HG03457 (cell line): ENCODE results near the gene MED13L.
"Not testable (repeated sequence)": the region's sequence is repeated elsewhere in the genome, so short reads cannot be mapped to it uniquely, and the experiment has no call there.

Source experiments
- ATAC-seq: cut with Tn5 transposase; IDR thresholded peaks from one replicate; pipeline ENCODE4 v1.9.1; 2021; ENCODE audit warnings: moderate number of reproducible peaks; ENCODE audit not compliant: unreplicated experiment

Gene MED13L

GRCh38 chr12:116303929-116304328 lies 26.4 kb upstream of the MED13L start:
- no peak for ATAC-seq

GRCh38 chr12:116303066-116303465 lies 25.6 kb upstream of the MED13L start:
- no peak for ATAC-seq

- no peak for ATAC-seq
Measured at GRCh38 chr12:116302166-116303058, 24.9 kb upstream of the MED13L start.

- no peak for ATAC-seq
Measured at GRCh38 chr12:116301621-116302020, 24.1 kb upstream of the MED13L start.

GRCh38 chr12:116299665-116300328 lies 22.3 kb upstream of the MED13L start:
- no peak for ATAC-seq

- ATAC-seq = no peak
Measured at GRCh38 chr12:116299064-116299463, 21.6 kb upstream of the MED13L start.

- ATAC-seq = no peak
Measured at GRCh38 chr12:116298578-116298977, 21.1 kb upstream of the MED13L start.

- no peak for ATAC-seq
Measured at GRCh38 chr12:116297224-116297834, 19.8 kb upstream of the MED13L start.

GRCh38 chr12:116295327-116296263 lies 18.1 kb upstream of the MED13L start:
- ATAC-seq = no peak

- no peak for ATAC-seq
Measured at GRCh38 chr12:116294454-116295165, 17.1 kb upstream of the MED13L start.

- ATAC-seq = no peak
Measured at GRCh38 chr12:116293687-116294453, 16.4 kb upstream of the MED13L start.

GRCh38 chr12:116291218-116291617 lies 13.7 kb upstream of the MED13L start:
- no peak for ATAC-seq

GRCh38 chr12:116288735-116289134 lies 11.2 kb upstream of the MED13L start:
- ATAC-seq = no peak

- no peak for ATAC-seq
Measured at GRCh38 chr12:116287842-116288301, 10.4 kb upstream of the MED13L start.

- ATAC-seq = no peak
Measured at GRCh38 chr12:116284396-116284795, 6.9 kb upstream of the MED13L start.

- not testable (repeated sequence) for ATAC-seq
Measured at GRCh38 chr12:116283881-116284280, 6.4 kb upstream of the MED13L start.

- no peak for ATAC-seq
Measured at GRCh38 chr12:116282371-116283286, 5.1 kb upstream of the MED13L start.
